HepG2 (cell line): ENCODE results near the gene GPR183. TPM values are rescaled to one million over a fixed set of nuclear protein-coding genes. Genes with fewer than 3 reads are reported as not detected.

Experiments used
- ATAC-seq: fragments of 200-7000 bp; cut with Tn5 transposase; 3 replicates; pipeline ENCODE4 v1.9.1; 2020; ENCODE audit warnings: mild to moderate bottlenecking, moderate library complexity
- BruUV-seq: library from RNA; stranded (reverse); fragments of 400-500 nt; replicated peaks from 2 replicates; lab custom pipeline; 2021; lab: Mats Ljungman, UMichigan
- CTCF ChIA-PET: fragments of 300-600 bp; formaldehyde crosslinking; extraction: SDS; loops from one replicate; lab custom pipeline; 2021; ENCODE audit warnings: low total read pairs, inconsistent platforms, low intra/inter-chr PET ratio; lab: Yijun Ruan, JAX
- POLR2A ChIA-PET: fragments of 350-600 bp; sonication (Branson Sonifier 250); formaldehyde crosslinking; loops from one replicate; lab custom pipeline; 2020; ENCODE audit warnings: antibody characterized with exemption, inconsistent platforms; lab: Yijun Ruan, JAX
- DNase-seq: peaks from one replicate; pipeline ENCODE4 v3.0.0-alpha.2; 2015; ENCODE audit warnings: low spot score
- FAIRE-seq: peaks from 3 replicates; lab custom pipeline; 2011; peaks lifted over from hg19 to GRCh38; lab: Jason Lieb, UNC
- H2AFZ ChIP-seq: one replicate; pipeline ENCODE4 v1.6.1; 2011; ENCODE audit warnings: low read length, inconsistent platforms
- H3K27ac ChIP-seq: fragments of 300-600 bp; 3 replicates; pipeline ENCODE4 v1.8.0; 2011; ENCODE audit warnings: mixed run types, mild to moderate bottlenecking, mixed read lengths, low read length, inconsistent platforms; ENCODE audit not compliant: insufficient read depth; ENCODE audit errors: extremely low read length
- H3K27me3 ChIP-seq, 2 experiments: fragments of 200-600 bp in 1 of 2; 2 replicates in 1 of 2; 3 replicates in 1 of 2; pipeline versions ENCODE4 v1.6.0 to v1.8.0; 2011; ENCODE audit warnings: low read length in 2 of 2, mild to moderate bottlenecking in 2 of 2, moderate library complexity in 2 of 2, inconsistent platforms in 1 of 2; ENCODE audit not compliant: insufficient read depth in 2 of 2, control insufficient read depth in 1 of 2
- H3K36me3 ChIP-seq, 2 experiments: fragments of 200-600 bp in 1 of 2; replicated peaks in 1 of 2; 2 replicates in 1 of 2; 3 replicates in 1 of 2; pipeline versions ENCODE4 v1.5.1 to v1.8.0; 2011; ENCODE audit warnings: low read length in 2 of 2, inconsistent platforms in 1 of 2; ENCODE audit not compliant: insufficient read depth in 2 of 2, control insufficient read depth in 1 of 2
- H3K4me1 ChIP-seq: 2 replicates; pipeline ENCODE4 v1.5.1; 2012; ENCODE audit warnings: low read length, inconsistent platforms; ENCODE audit not compliant: insufficient read depth
- H3K4me2 ChIP-seq: 2 replicates; pipeline ENCODE4 v1.6.0; 2011; ENCODE audit warnings: low read depth, low read length, inconsistent platforms
- H3K4me3 ChIP-seq, 3 experiments: fragments of 200-600 bp in 1 of 3; sonication (generic), shearing (Covaris generic) in 1 of 3; replicated peaks in 1 of 3; 2 replicates each; pipeline ENCODE4 v1.5.1; 2011 to 2016; ENCODE audit warnings: low read length in 3 of 3, inconsistent platforms in 2 of 3, low read depth in 2 of 3, mild to moderate bottlenecking in 2 of 3, control low read depth in 1 of 3, mixed read lengths in 1 of 3; ENCODE audit not compliant: insufficient read depth in 1 of 3
- H3K79me2 ChIP-seq: one replicate; pipeline ENCODE4 v1.6.1; 2011; ENCODE audit warnings: low read length, inconsistent platforms; ENCODE audit not compliant: insufficient read depth
- H3K9ac ChIP-seq: 2 replicates; pipeline ENCODE4 v1.6.0; 2011; ENCODE audit warnings: mild to moderate bottlenecking, low read depth, low read length, inconsistent platforms; ENCODE audit not compliant: insufficient read depth
- H3K9me3 ChIP-seq: 2 replicates; pipeline ENCODE4 v1.5.1; 2012; ENCODE audit warnings: mild to moderate bottlenecking, low read length
- H4K20me1 ChIP-seq: 2 replicates; pipeline ENCODE4 v1.6.0; 2011; ENCODE audit warnings: inconsistent platforms, mild to moderate bottlenecking, low read length, moderate library complexity; ENCODE audit not compliant: insufficient read depth
- E2F2 ChIP-seq: sonication (generic); formaldehyde crosslinking; IDR thresholded peaks from 2 replicates; pipeline ENCODE4 v1.4.0; 2020; ENCODE audit warnings: missing genetic modification reagents, borderline replicate concordance
- ETV6 ChIP-seq: sonication (generic); formaldehyde crosslinking; conservative IDR thresholded peaks from 2 replicates; pipeline ENCODE4 v1.4.0; 2020; ENCODE audit warnings: missing genetic modification reagents
- ZNF570 ChIP-seq: sonication (generic); formaldehyde crosslinking; IDR thresholded peaks from 2 replicates; pipeline ENCODE4 v1.4.0; 2020; ENCODE audit warnings: mild to moderate bottlenecking, missing genetic modification reagents, borderline replicate concordance
- ZNF691 ChIP-seq: sonication (generic); formaldehyde crosslinking; IDR thresholded peaks from 2 replicates; pipeline ENCODE4 v1.4.0; 2020; ENCODE audit warnings: missing genetic modification reagents, low read depth, mild to moderate bottlenecking, borderline replicate concordance
- WGBS: methylation state at CpG from one replicate; pipeline ENCODE4 v1.1.6; 2017; ENCODE audit warnings: low lambda C conversion rate; 5-methylcytosine and 5-hydroxymethylcytosine counted together
- in situ Hi-C: cut with HindIII; loops from 2 replicates; pipeline ENCODE4 v1.10.0; 2017; ENCODE audit warnings: low pct_unique_long_range_greater_than_20kb; ENCODE audit not compliant: extremely low pct_ligation_motif_present
- intact Hi-C: fragments of 100-400 bp; cut with micrococcal nuclease; formaldehyde crosslinking; loops from one replicate; pipeline ENCODE4 v1.10.0; 2022; ENCODE audit not compliant: unreplicated experiment
- polyA plus RNA-seq, 8 experiments: library from polyadenylated mRNA; depleted of rRNA in 3 of 8; stranded (reverse) in 7 of 8; unstranded in 1 of 8; fragments of >200 nt; fragmentation: Illumina TruSeq in 4 of 8; extraction: Trizol in 4 of 8; gene quantifications; 2 replicates each; pipeline versions ENCODE4 v1.2.1 to v1.2.3, GENCODE V29; 2011 to 2016; ENCODE audit warnings: low read depth in 4 of 8, missing spikeins in 1 of 8, mixed read lengths in 1 of 8; ENCODE audit not compliant: insufficient read depth in 1 of 8
- total RNA-seq, 5 experiments: library from RNA; depleted of rRNA; stranded (reverse); fragments of >200 nt; fragmentation: Illumina TruSeq; extraction: Trizol; gene quantifications; 2 replicates each; pipeline ENCODE4 v1.2.3, GENCODE V29; 2016; ENCODE audit warnings: low read depth in 1 of 5

GPR183 gene
- total and polyA plus RNA-seq, 2 of the 13 experiments (the other 11 are each of a cell fraction or from before 2014, with no cell fraction given) = not detected

- H3K27ac ChIP-seq = no peak overlapping the region
- BruUV-seq = no TSS peak
- peaks cover 22% of the 10 kb centered on the region for H3K4me1 ChIP-seq
- H4K20me1 ChIP-seq = peaks cover 8% of the 10 kb centered on the region; the same call in 1 of the 2 replicates
- H3K79me2 ChIP-seq = no peaks in the 10 kb centered on the region
- H3K27me3 ChIP-seq = no peaks in the 10 kb centered on the region
- in situ Hi-C loops (loop anchor here (10.0 kb wide), 1 partner anchor 170 kb away; no protein-coding TSS in a partner anchor), intact Hi-C loops (no loop called here)
- ChIA-PET CTCF (interaction anchor here (1.1 to 4.0 kb wide), 2 partner anchors 65 to 88 kb away, joined by 4 to 22 read pairs; partner anchors contain the start of gene UBAC2), POLR2A (interaction anchor here (1.0 kb wide), 1 partner anchor 65 kb away, joined by 3 read pairs; the partner anchor contains the start of gene UBAC2)
- no peak for DNase-seq
- no peak overlapping the region for H3K4me3 ChIP-seq
- no peak overlapping the region for H2AFZ ChIP-seq
- FAIRE-seq = no peak
- H3K4me2 ChIP-seq = no peak overlapping the region
- peaks cover 0 to 10% of the 10 kb centered on the region in 2 experiments; a peak in 3 of 5 replicates for H3K36me3 ChIP-seq
- no peaks in the 10 kb centered on the region for H3K9me3 ChIP-seq
- no peak overlapping the region for H3K9ac ChIP-seq
- WGBS = 81% methylated on average over 8 of the region's 8 CpGs
- TF ChIP-seq E2F2 (CRISPR knock-in tag) (no peak), ETV6 (CRISPR knock-in tag) (no peak), ZNF691 (no peak), ZNF570 (CRISPR knock-in tag) (no peak)
- no peak for ATAC-seq
Measured at GRCh38 chr13:99265162-99265800, 41.9 kb downstream of the GPR183 start.
